Measurements from ENCODE around the gene PDZD2.
"Not testable (repeated sequence)": the region's sequence is repeated elsewhere in the genome, so short reads cannot be mapped to it uniquely, and the experiment has no call there.

The PDZD2 gene

DNA sequence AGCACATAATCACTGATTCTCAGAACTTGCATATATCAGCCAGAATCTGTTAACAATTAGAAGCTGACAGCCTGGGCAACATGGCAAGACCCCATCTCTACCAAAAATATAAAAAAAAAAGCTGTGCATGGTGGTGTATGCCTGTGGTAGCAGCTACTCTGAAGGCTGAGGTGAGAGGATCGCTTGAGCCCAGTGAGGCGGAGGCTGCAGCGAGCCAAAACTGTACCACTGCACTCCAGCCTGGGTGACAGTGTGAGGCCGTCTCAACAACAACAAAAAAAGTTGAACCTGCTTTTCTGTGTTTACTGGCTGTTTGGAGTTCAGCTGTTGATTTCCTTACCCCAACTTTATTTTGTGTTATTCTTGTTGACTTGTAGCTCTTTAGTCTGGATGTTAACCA is 468.4 kb downstream of the PDZD2 start:
- in situ Hi-C loops (cut with MboI; ENCODE audit: low pct_unique_long_range_greater_than_20kb, low sequenced_read_pairs, unreplicated experiment) = no loop called here
- TF ChIP-seq, protein P1, sequence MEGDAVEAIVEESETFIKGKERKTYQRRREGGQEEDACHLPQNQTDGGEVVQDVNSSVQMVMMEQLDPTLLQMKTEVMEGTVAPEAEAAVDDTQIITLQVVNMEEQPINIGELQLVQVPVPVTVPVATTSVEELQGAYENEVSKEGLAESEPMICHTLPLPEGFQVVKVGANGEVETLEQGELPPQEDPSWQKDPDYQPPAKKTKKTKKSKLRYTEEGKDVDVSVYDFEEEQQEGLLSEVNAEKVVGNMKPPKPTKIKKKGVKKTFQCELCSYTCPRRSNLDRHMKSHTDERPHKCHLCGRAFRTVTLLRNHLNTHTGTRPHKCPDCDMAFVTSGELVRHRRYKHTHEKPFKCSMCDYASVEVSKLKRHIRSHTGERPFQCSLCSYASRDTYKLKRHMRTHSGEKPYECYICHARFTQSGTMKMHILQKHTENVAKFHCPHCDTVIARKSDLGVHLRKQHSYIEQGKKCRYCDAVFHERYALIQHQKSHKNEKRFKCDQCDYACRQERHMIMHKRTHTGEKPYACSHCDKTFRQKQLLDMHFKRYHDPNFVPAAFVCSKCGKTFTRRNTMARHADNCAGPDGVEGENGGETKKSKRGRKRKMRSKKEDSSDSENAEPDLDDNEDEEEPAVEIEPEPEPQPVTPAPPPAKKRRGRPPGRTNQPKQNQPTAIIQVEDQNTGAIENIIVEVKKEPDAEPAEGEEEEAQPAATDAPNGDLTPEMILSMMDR (IDR thresholded peaks at IDR 0.05; ENCODE audit: extremely low read depth, insufficient read depth, missing control alignments) = no peak
- no peak for DNase-seq (ENCODE audit: low spot score)

DNA sequence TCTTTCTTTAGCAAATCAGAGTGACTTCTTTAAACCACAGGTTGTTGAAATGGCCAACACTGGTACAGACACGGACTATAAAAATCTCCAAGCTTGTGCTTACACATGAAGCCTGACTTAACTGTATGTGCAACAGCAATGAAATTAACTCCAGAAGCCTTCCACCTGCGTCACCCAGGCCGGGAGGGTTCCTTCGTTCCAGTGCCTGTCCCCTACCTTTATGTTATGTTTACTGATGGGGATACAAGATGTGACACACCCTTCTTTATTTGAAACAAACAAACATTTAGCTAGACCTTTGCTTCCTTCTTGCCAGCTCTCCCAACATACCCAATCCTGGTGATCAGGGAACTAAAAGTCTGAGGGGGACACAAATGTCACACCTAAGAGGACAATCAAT is 469.2 kb downstream of the PDZD2 start:
- in situ Hi-C loops (cut with MboI; ENCODE audit: low pct_unique_long_range_greater_than_20kb, low sequenced_read_pairs, unreplicated experiment) = no loop called here
- no peak for DNase-seq (ENCODE audit: low spot score)
- TF ChIP-seq, protein P1 (IDR thresholded peaks at IDR 0.05; ENCODE audit: extremely low read depth, insufficient read depth, missing control alignments) = no peak

DNA sequence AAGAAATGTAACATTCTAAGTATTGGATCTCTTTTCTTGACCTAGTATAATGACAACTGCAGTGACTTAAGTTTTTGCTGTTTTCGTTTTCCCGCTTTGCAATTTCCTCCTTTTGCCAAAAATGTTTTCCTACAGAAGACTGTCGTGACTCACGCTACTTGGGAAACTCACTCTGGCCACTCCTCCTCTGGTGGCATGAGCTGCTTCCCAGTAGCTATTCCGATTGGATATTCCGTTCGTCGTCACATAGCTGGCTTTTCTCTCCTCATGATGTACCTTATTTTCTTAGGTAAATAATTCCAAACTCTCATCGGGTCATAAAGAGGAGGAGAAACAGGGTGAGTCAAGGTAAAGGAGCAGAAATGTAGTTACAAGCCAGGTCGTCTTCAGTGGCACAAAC is 470.3 kb downstream of the PDZD2 start:
- TF ChIP-seq, protein P1 (IDR thresholded peaks at IDR 0.05; ENCODE audit: extremely low read depth, insufficient read depth, missing control alignments) = no peak
- in situ Hi-C loops (cut with MboI; ENCODE audit: low pct_unique_long_range_greater_than_20kb, low sequenced_read_pairs, unreplicated experiment) = no loop called here
- no peak for DNase-seq (ENCODE audit: low spot score)

DNA sequence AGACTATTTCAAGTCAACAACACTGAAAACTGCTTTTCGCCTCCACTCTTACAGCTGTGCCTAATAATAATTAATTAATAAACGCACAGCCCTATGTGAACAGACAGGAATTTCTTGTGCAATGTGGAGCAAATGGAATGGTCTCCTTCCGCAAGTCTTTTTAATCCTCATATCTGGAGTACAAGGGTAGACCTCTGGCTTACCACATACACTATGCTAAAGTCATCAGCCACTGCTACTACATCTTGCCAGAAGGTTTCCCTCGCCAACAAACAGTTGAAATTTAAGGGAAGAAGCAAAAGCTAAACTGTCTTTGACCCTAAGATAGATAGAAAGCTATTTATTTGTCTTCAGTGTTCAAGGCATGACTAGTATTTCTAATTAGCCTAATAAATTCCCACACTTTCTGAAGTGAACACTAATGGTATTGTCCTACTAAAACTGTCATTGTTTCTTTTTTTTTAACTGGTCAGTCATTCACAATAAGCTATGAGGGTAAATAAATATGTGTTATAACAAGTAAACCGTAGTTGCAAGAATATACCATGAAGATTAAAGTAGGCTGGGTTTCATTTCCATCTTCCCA is 471.3 kb downstream of the PDZD2 start:
- TF ChIP-seq, protein P1 (IDR thresholded peaks at IDR 0.05; ENCODE audit: extremely low read depth, insufficient read depth, missing control alignments) = no peak
- in situ Hi-C loops (cut with MboI; ENCODE audit: low pct_unique_long_range_greater_than_20kb, low sequenced_read_pairs, unreplicated experiment) = no loop called here
- DNase-seq (ENCODE audit: low spot score) = no peak

DNA sequence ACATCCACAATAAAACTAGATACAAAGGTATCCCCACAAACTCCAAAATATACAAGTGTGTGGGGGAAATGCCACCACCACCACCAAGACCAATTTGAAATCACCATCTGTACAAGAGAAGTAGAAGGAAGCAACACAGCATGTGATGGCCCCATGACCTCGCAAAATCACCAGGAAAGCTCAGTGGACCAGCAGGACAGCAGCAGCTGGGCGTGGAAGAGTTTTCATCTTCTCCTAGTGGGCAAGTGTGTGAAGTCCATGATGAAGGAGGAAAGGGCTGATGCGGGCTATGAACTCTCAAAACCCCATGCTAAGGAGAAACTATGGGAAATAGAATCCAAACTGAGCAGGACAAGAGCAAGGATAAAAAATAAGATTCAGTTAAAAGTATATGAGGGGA is 477.1 kb downstream of the PDZD2 start:
- in situ Hi-C loops (cut with MboI; ENCODE audit: low pct_unique_long_range_greater_than_20kb, low sequenced_read_pairs, unreplicated experiment) = no loop called here
- no peak for DNase-seq (ENCODE audit: low spot score)
- TF ChIP-seq, protein P1 (IDR thresholded peaks at IDR 0.05; ENCODE audit: extremely low read depth, insufficient read depth, missing control alignments) = no peak

DNA sequence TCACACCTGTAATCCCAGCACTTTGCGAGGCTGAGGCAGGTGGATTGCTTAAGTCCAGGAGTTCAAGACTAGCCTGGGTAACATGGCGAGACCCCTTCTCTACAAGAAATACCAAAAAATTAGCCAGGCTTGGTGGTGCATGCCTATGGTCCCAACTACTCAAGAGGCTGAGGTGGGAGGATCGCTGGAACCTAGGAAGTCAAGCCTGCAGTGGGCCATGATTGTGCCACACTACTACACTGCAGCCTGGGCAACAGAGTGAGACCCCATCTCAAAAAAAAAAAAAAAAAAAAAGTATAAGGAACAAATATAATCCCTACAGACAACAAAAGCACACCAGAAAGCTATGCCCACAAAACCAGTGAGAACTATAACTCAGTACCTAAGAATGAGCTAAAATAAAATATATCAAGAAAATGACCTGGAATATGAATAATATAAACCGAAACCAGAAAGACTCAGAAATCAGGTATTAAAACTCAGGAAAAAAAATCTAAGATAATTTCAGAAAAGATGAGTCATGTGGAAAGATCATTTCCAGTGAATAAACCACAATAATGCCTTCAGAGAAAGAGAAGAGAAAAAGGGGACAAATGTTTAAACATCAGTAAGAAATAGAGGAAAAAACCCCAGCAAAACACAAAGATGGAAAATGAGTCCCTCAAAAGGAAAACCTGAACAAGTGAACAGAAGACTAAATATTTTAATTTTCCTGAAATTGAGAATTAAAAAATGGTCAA is 477.8 kb downstream of the PDZD2 start:
- TF ChIP-seq, protein P1 (IDR thresholded peaks at IDR 0.05; ENCODE audit: extremely low read depth, insufficient read depth, missing control alignments) = no peak
- DNase-seq (ENCODE audit: low spot score) = no peak
- in situ Hi-C loops (cut with MboI; ENCODE audit: low pct_unique_long_range_greater_than_20kb, low sequenced_read_pairs, unreplicated experiment) = no loop called here

DNA sequence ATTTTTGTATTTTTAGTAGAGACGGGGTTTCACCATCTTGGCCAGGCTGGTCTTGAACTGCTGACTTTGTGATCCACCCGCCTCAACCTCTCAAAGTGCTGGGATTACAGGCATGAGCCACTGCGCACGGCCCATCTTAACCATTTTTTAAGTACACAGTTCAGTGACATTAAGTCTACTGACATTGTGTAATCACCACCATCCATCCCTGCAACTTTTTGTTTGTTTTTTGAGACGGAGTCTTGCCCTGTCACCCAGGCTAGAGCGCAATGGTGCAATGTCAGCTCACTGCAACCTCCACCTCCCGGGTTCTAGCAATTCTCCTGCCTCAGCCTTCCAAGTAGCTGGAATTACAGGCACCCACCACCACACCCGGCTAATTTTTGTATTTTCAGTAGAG is 480.0 kb downstream of the PDZD2 start:
- DNase-seq (ENCODE audit: low spot score); in situ Hi-C loops (cut with MboI; ENCODE audit: low pct_unique_long_range_greater_than_20kb, low sequenced_read_pairs, unreplicated experiment): not testable (repeated sequence)

Measured in GM13977 (cell line).